Forelimb muscle (tissue), 1 donor: ENCODE measurements around the gene APOC4. TPM values are rescaled to one million over a fixed set of nuclear protein-coding genes. Genes with fewer than 3 reads are reported as not detected.
"Not testable (repeated sequence)": the region's sequence is repeated elsewhere in the genome, so short reads cannot be mapped to it uniquely, and the experiment has no call there.

Experiments used
- DNase-seq: peaks from one replicate; pipeline ENCODE4 v3.0.0-alpha.2; 2013; ENCODE audit warnings: low read depth
- polyA plus RNA-seq: library from polyadenylated mRNA; unstranded; fragments of 120-200 nt; gene quantifications from one replicate; pipeline ENCODE4 v1.2.1, GENCODE V29; 2013; ENCODE audit not compliant: insufficient read length

APOC4 gene
- polyA plus RNA-seq, 1 donor, result not detected

GRCh38 chr19:44914433-44915206 is 27.4 kb upstream of the APOC4 start, which contains the start of gene APOC1:
Gene APOC1 (plus strand): TSS chr19:44914608. CDS start chr19:44914892, 284 bp downstream.
- DNase-seq, result peak; percentile 71

DNA sequence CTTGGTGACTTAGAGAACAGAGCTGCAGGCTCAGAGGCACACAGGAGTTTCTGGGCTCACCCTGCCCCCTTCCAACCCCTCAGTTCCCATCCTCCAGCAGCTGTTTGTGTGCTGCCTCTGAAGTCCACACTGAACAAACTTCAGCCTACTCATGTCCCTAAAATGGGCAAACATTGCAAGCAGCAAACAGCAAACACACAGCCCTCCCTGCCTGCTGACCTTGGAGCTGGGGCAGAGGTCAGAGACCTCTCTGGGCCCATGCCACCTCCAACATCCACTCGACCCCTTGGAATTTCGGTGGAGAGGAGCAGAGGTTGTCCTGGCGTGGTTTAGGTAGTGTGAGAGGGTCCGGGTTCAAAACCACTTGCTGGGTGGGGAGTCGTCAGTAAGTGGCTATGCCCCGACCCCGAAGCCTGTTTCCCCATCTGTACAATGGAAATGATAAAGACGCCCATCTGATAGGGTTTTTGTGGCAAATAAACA is 17.8 kb upstream of the APOC4 start:
- no peak for DNase-seq

- DNase-seq, result no peak
These were observed 16.7 kb upstream of the APOC4 start for GRCh38 chr19:44925114-44925891.

DNA sequence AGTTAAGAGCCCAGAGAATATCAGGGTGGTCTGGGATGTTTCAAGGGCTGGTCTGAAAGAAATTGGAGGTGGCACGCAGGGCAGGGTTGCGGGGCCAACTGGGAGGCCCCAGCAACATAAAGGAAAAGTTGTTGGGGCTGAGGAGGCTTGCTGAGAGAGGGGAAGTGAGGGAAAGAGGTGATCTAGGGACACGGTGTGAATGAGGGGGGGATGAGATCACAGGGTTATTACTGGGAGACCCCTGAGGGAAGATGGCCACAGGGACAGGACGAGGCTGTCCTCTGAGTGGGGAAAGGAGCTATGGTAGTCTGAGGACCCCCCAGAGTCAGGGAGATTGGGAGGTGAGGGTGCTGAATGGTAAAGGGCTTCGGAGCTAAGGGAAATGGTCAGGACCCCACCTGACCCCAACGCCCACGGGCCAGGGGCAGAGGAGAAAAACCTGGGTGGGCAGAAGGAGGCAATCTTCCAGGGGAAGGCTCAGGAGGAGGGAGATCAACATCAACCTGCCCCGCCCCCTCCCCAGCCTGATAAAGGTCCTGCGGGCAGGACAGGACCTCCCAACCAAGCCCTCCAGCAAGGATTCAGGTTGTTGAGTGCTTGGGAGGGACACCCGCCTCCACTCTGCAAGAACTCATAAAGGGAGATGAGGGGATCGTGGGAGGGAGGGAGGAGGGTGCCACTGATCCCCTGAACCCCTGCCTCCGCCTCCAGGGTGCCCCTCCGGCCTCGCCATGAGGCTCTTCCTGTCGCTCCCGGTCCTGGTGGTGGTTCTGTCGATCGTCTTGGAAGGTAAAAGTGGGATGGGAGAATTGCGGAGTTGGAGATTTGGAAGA is 15.6 kb upstream of the APOC4 start:
- DNase-seq, result not testable (repeated sequence)

- DNase-seq, result no peak
These were observed 14.3 kb upstream of the APOC4 start for GRCh38 chr19:44927746-44928145.

DNA sequence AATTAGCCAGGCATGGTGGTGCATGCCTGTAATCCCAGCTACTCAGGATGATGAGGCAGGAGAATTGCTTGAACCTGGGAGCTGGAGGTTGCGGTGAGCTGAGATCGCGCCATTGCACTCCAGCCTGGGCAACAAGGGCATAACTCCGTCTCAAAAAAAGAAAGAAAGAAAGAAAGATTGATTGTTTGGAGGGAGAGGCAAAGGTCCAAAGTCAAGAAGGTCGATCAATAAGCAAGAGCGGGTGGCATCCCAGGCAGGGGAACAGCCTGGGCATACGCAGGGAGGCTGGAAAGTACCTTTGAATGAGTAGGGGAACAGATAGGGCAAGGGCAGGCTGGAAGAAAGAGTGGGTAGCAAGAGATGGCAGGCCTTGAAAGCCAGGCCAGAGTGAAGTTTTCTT is 11.9 kb upstream of the APOC4 start:
- DNase-seq, result no peak

GRCh38 chr19:44931541-44931940 is 10.5 kb upstream of the APOC4 start:
- DNase-seq, result no peak

- no peak for DNase-seq
These were observed 2.4 kb upstream of the APOC4 start for GRCh38 chr19:44939668-44940067.

- DNase-seq, result no peak
These were observed 1.8 kb downstream of the APOC4 start for GRCh38 chr19:44943801-44944249.

GRCh38 chr19:44947041-44947581 is 5.1 kb downstream of the APOC4 start:
- DNase-seq, result no peak

DNA sequence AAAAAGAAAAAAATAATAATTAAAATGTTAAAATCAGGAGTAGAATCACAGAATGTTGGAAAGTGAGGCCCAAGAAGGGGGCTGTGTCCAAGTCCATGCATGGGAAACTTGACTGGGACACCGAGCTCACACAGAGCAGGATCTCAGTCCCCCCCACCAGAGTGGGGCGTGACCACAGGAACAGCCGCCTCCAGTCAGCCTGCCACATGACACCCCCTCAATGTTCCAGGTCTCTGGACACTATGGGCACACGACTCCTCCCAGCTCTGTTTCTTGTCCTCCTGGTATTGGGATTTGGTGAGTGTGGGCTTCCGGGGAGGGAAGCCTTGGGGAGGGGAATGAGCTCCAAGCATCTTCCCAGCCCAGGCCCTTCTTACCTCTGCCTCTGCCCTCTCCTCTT is 6.2 kb downstream of the APOC4 start:
- DNase-seq, result no peak

DNA sequence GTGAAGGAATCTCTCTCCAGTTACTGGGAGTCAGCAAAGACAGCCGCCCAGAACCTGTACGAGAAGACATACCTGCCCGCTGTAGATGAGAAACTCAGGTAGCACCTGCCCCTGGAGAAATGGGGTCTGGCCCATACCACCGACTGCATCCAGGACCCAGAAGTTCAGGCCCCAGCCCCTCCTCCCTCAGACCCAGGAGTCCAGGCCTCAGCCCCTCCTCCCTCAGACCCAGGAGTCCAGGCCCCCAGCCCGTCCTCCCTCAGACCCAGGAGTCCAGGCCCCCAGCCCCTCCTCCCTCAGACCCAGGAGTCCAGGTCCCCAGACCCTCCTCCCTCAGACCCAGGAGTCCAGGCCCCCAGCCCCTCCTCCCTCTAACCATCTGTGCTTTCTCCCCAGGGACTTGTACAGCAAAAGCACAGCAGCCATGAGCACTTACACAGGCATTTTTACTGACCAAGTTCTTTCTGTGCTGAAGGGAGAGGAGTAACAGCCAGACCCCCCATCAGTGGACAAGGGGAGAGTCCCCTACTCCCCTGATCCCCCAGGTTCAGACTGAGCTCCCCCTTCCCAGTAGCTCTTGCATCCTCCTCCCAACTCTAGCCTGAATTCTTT is 6.8 kb downstream of the APOC4 start:
- DNase-seq, result no peak

DNA sequence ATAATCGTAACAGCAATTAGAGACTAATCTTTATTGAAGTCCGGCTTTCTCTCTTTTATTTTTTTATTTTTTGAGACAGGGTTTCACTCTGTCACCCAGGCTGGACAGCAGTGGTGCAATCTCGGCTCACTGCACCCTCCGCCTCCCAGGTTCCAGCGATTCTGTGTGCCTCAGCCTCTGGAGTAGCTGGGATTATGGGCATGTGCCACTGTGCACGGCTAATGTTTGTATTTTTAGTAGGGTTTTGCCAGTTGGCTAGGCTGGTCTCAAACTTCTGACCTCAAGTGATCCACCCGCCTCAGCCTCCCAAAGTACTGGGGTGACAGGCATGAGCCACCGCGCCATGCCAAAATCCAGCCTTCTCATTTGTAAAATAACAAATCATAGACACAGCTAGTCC is 7.5 kb downstream of the APOC4 start:
- no peak for DNase-seq

- DNase-seq, result peak; percentile 51
These were observed 9.4 kb downstream of the APOC4 start for GRCh38 chr19:44951179-44952159.

DNA sequence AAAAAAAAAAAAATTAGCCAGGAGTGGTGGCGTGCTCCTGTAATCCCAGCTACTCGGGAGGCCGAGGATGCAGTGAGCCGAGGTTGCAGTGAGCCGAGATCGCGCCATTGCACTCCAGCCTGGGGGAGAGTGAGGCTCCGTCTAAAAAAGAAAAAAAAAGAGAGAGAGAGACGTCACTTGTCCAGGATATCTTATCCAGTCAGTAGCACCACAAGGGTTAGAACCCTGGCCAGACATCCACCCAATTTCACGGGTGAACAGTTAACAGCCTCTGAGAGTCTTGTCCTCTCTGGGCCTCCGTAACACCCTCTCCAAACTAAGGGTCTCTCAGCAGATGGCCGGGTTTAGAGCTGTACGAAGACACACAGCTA is 12.2 kb downstream of the APOC4 start:
- DNase-seq, result no peak

- DNase-seq, result peak; percentile 94
These were observed 12.8 kb downstream of the APOC4 start, which contains the start of gene CLPTM1 for GRCh38 chr19:44954649-44955504. Gene CLPTM1 (plus strand): TSS chr19:44955380. CDS start chr19:44955396, 16 bp downstream.

DNA sequence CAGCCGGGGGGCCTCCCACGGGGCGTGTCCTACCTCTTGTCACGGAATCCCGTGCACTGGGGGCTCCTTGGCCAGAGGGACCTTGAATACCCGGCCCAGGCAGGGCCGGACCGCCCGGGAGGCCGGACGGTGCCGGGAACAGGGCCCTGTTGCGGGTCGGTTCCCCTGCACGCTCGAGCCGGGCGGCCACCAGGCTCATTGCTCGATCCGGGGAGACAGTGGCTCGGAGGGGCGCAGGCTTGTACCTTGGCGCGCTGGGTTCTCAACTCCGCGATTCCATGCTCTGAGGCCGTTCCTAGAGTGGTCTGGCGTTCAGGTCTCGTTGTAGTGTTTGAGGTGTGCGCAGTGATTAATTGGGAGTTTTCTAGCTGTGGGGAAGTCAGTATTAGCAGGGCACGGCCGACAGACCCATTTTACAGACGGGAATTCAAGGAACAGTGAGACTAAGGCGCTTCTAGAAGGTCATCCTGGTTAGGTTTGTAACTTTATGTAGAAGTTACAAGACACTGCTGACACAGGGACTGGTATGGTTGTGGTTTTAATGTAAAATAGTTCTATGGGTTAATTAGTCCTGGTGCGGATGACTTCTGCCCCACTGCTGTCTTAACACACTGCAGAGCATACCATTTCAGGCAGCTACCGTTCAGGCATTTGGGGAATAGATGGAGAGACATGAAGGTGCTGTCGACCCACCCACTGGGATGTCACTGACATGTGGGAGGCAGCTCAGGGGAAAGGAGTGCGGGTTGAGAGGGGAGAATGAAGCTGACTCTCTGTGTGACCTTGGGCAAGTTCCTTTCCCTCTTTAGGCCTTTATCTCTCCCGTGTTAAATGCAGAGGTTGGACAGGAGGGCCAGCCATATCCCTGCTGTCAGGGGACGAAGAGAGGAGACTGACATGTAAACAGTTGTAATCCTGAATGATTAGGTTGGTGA is 13.7 kb downstream of the APOC4 start:
- DNase-seq, result no peak

DNA sequence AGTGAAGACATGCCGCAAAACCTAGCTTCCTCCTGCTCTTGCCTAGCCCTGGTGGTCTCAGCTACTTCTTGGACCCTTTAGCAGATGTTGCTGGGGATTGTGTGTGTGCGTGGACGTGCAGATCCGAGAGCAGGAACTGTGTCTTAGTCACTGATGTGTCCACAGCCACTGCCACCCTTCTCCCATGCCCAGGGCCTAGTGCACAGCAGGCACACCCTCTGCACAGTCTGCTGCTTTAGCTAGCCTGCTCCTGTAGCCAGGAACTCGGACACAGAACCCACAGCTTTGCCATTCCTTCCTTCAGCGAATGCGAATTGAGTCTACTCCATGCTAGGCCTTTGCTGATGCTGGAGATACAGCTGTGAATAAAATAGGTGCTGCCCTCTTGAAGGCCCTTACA is 15.5 kb downstream of the APOC4 start:
- no peak for DNase-seq
